Endodermal cell (in vitro differentiated cells): ENCODE results near the gene BTBD10. TPM values are rescaled to one million over a fixed set of nuclear protein-coding genes. Genes with fewer than 3 reads are reported as not detected.

Experiments used
- DNase-seq: peaks from one replicate; pipeline ENCODE4 v3.0.0-alpha.2; 2017
- H3K27ac ChIP-seq: 2 replicates; pipeline ENCODE4 v1.5.1; 2013; ENCODE audit warnings: mild to moderate bottlenecking, low read depth, low read length, moderate library complexity
- H3K27me3 ChIP-seq: 2 replicates; pipeline ENCODE4 v1.6.1; 2013; ENCODE audit warnings: mild to moderate bottlenecking, low read length, moderate library complexity; ENCODE audit not compliant: insufficient read depth, control insufficient read depth, poor library complexity, severe bottlenecking
- H3K36me3 ChIP-seq: 2 replicates; pipeline ENCODE4 v1.7.0; 2013; ENCODE audit warnings: mild to moderate bottlenecking, low read length, moderate library complexity; ENCODE audit not compliant: control insufficient read depth, insufficient read depth
- H3K4me1 ChIP-seq: one replicate; pipeline ENCODE4 v1.7.0; 2013; ENCODE audit warnings: low read length; ENCODE audit not compliant: control insufficient read depth, insufficient read depth
- H3K4me3 ChIP-seq: 2 replicates; pipeline ENCODE4 v1.5.1; 2013; ENCODE audit warnings: mild to moderate bottlenecking, low read length, moderate library complexity
- H3K9ac ChIP-seq: 2 replicates; pipeline ENCODE4 v1.6.1; 2013; ENCODE audit warnings: mild to moderate bottlenecking, low read length, moderate library complexity; ENCODE audit not compliant: poor library complexity, severe bottlenecking; ENCODE audit errors: extremely low read depth
- H3K9me3 ChIP-seq: 2 replicates; pipeline ENCODE4 v1.6.1; 2013; ENCODE audit warnings: mild to moderate bottlenecking, low read length, moderate library complexity; ENCODE audit not compliant: control insufficient read depth
- H3K27ac Mint-ChIP-seq: 2 replicates; pipeline ENCODE4 v1.8.0; 2020; ENCODE audit warnings: mixed read lengths
- H3K27me3 Mint-ChIP-seq: 2 replicates; pipeline ENCODE4 v1.8.0; 2021; ENCODE audit warnings: mild to moderate bottlenecking, mixed read lengths; ENCODE audit not compliant: insufficient read depth
- H3K36me3 Mint-ChIP-seq: 2 replicates; pipeline ENCODE4 v1.8.0; 2020; ENCODE audit warnings: low read depth, mixed read lengths
- H3K4me1 Mint-ChIP-seq: 2 replicates; pipeline ENCODE4 v1.8.0; 2020; ENCODE audit warnings: mixed read lengths
- H3K4me3 Mint-ChIP-seq: 2 replicates; pipeline ENCODE4 v1.8.0; 2020; ENCODE audit warnings: mild to moderate bottlenecking, moderate library complexity, mixed read lengths
- H3K9me3 Mint-ChIP-seq: 2 replicates; pipeline ENCODE4 v1.8.0; 2020; ENCODE audit warnings: mild to moderate bottlenecking, mixed read lengths
- CTCF ChIP-seq: fragments of 200-600 bp; sonication (generic); conservative IDR thresholded peaks from 2 replicates; pipeline ENCODE4 v1.5.0; 2021; ENCODE audit warnings: antibody characterized with exemption, mild to moderate bottlenecking
- WGBS, 2 experiments: methylation state at CpG; one replicate each; pipeline versions ENCODE4 v1.1.5 to v1.1.7; 2013; ENCODE audit warnings: missing lambda C conversion rate in 2 of 2, mixed read lengths in 1 of 2; ENCODE audit not compliant: insufficient coverage in 1 of 2, insufficient read length in 1 of 2; 5-methylcytosine and 5-hydroxymethylcytosine counted together
- total RNA-seq, 2 donors: library from RNA; stranded (reverse); fragmentation: NEBNext Ultra II Directional in 1 of 2; extraction: Animal tissue kit (Norgen Biotek cat#: 25700) in 1 of 2; gene quantifications; 2 replicates in 1 of 2; 3 replicates in 1 of 2; pipeline ENCODE4 v1.2.1, GENCODE V29; 2021

BTBD10 gene
- total RNA-seq, 2 donors from 2014 or later = 30.0 to 30.8 TPM

GRCh38 chr11:13391217-13391616 lies 71.8 kb downstream of the BTBD10 start:
- no peak overlapping the region for H3K4me3 Mint-ChIP-seq
- Histone ChIP-seq H3K9me3 (no peaks in the 10 kb centered on the region), H3K27me3 (no peaks in the 10 kb centered on the region), H3K4me1 (no peaks in the 10 kb centered on the region), H3K27ac (no peak overlapping the region), H3K36me3 (peaks cover 38% of the 10 kb centered on the region), H3K9ac (no peak overlapping the region), H3K4me3 (no peak overlapping the region)
- no peak overlapping the region for H3K27ac Mint-ChIP-seq
- H3K27me3 Mint-ChIP-seq = no peaks in the 10 kb centered on the region
- no peak for TF ChIP-seq CTCF
- DNase-seq = no peak
- H3K4me1 Mint-ChIP-seq = peaks cover 3% of the 10 kb centered on the region
- peaks cover 21% of the 10 kb centered on the region for H3K36me3 Mint-ChIP-seq
- H3K9me3 Mint-ChIP-seq = peaks cover 4% of the 10 kb centered on the region
- WGBS, 2 experiments = 98 to 100% methylated on average over 1 of the region's 1 CpG

DNA sequence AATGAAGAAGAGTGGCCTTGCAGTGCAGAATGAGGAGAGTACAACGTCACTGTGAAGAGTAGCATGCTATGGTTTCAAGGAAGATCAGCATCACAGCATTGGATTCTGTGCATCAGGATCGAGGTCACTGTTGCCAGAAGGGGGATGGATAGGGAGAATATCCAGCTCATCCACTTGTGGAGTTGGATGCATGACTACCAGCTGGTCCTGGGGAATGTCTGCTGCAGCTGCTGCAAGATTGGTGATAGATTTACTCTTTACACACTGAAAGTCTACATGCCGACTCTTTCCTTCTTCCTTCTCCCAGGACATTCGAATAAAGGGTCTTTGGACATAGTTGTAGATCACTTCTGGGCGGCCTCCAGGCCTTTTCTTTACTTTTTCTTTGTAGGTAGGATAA lies 74.3 kb downstream of the BTBD10 start:
- no peaks in the 10 kb centered on the region for H3K27me3 Mint-ChIP-seq
- peaks cover 45% of the 10 kb centered on the region for H3K36me3 ChIP-seq
- H3K4me3 Mint-ChIP-seq = no peak overlapping the region
- no peaks in the 10 kb centered on the region for H3K4me1 ChIP-seq
- no peaks in the 10 kb centered on the region for H3K9me3 Mint-ChIP-seq
- H3K27ac ChIP-seq = no peak overlapping the region
- DNase-seq = no peak
- WGBS, 2 experiments = 93 to 96% methylated on average over 2 to 5 of the region's 5 CpGs
- H3K9me3 ChIP-seq = no peaks in the 10 kb centered on the region
- H3K4me1 Mint-ChIP-seq = peaks cover 10% of the 10 kb centered on the region
- H3K27me3 ChIP-seq = no peaks in the 10 kb centered on the region
- no peak overlapping the region for H3K4me3 ChIP-seq
- H3K9ac ChIP-seq = no peak overlapping the region
- H3K27ac Mint-ChIP-seq = no peak overlapping the region
- H3K36me3 Mint-ChIP-seq = peaks cover 23% of the 10 kb centered on the region
- TF ChIP-seq CTCF = no peak

DNA sequence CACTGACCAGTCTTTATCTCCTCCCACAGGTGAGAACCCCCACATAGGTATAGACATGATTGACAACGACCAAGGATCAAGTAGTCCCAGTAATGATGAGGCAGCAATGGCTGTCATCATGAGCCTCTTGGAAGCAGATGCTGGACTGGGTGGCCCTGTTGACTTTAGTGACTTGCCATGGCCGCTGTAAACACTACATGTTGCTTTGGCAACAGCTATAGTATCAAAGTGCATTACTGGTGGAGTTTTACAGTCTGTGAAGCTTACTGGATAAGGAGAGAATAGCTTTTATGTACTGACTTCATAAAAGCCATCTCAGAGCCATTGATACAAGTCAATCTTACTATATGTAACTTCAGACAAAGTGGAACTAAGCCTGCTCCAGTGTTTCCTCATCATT lies 76.5 kb downstream of the BTBD10 start:
- H3K4me1 ChIP-seq = no peaks in the 10 kb centered on the region
- Mint-ChIP-seq H3K4me3 (no peak overlapping the region), H3K4me1 (peaks cover 10% of the 10 kb centered on the region), H3K36me3 (peaks cover 26% of the 10 kb centered on the region), H3K27me3 (no peaks in the 10 kb centered on the region), H3K27ac (no peak overlapping the region), H3K9me3 (no peaks in the 10 kb centered on the region)
- no peaks in the 10 kb centered on the region for H3K27me3 ChIP-seq
- H3K36me3 ChIP-seq = peaks cover 56% of the 10 kb centered on the region
- no peak overlapping the region for H3K27ac ChIP-seq
- no peak overlapping the region for H3K9ac ChIP-seq
- no peak overlapping the region for H3K4me3 ChIP-seq
- no peaks in the 10 kb centered on the region for H3K9me3 ChIP-seq
- no peak for DNase-seq
- 90 to 99% methylated on average over 2 of the region's 2 CpGs for WGBS, 2 experiments
- TF ChIP-seq CTCF = no peak
